HG02884 (cell line): Measurements from ENCODE around the gene COL13A1.

ENCODE experiments used
- ATAC-seq: cut with Tn5 transposase; IDR thresholded peaks from one replicate; pipeline ENCODE4 v1.9.1; 2021; ENCODE audit warnings: mild to moderate bottlenecking, moderate library complexity; ENCODE audit not compliant: unreplicated experiment

Gene COL13A1

GRCh38 chr10:69801434-69802315, at the start of gene COL13A1:
TSS of gene COL13A1 (plus strand) at chr10:69801906. CDS start at chr10:69802424, 518 bp downstream.
- no peak for ATAC-seq

GRCh38 chr10:69752479-69752878, 49.2 kb upstream of the COL13A1 start:
- ATAC-seq: no peak

GRCh38 chr10:69756279-69756678, 45.4 kb upstream of the COL13A1 start:
- ATAC-seq: no peak

- ATAC-seq: no peak
Observed at GRCh38 chr10:69757206-69757552, 44.5 kb upstream of the COL13A1 start.

GRCh38 chr10:69757553-69758309, 44.0 kb upstream of the COL13A1 start:
- no peak for ATAC-seq

- no peak for ATAC-seq
Observed at GRCh38 chr10:69758310-69758728, 43.4 kb upstream of the COL13A1 start.

GRCh38 chr10:69759641-69760040, 42.1 kb upstream of the COL13A1 start:
- ATAC-seq: no peak

GRCh38 chr10:69760072-69760471, 41.6 kb upstream of the COL13A1 start:
- ATAC-seq: no peak

GRCh38 chr10:69761320-69761719, 40.4 kb upstream of the COL13A1 start:
- no peak for ATAC-seq

- no peak for ATAC-seq
Observed at GRCh38 chr10:69766161-69766910, 35.4 kb upstream of the COL13A1 start.

GRCh38 chr10:69767793-69768192, 33.9 kb upstream of the COL13A1 start:
- ATAC-seq: no peak

- no peak for ATAC-seq
Observed at GRCh38 chr10:69768386-69768785, 33.3 kb upstream of the COL13A1 start.

GRCh38 chr10:69769395-69769992, 32.2 kb upstream of the COL13A1 start:
- no peak for ATAC-seq

GRCh38 chr10:69772933-69773704, 28.6 kb upstream of the COL13A1 start:
- no peak for ATAC-seq

- ATAC-seq: no peak
Observed at GRCh38 chr10:69774596-69774995, 27.1 kb upstream of the COL13A1 start.

GRCh38 chr10:69780077-69780476, 21.6 kb upstream of the COL13A1 start:
- no peak for ATAC-seq

- no peak for ATAC-seq
Observed at GRCh38 chr10:69781576-69781975, 20.1 kb upstream of the COL13A1 start.

GRCh38 chr10:69783515-69783914, 18.2 kb upstream of the COL13A1 start:
- ATAC-seq: no peak

- ATAC-seq: no peak
Observed at GRCh38 chr10:69786791-69787190, 14.9 kb upstream of the COL13A1 start.

GRCh38 chr10:69787681-69788080, 14.0 kb upstream of the COL13A1 start:
- ATAC-seq: no peak
